Stimulated activated CD8-positive, alpha-beta memory T cell treated with anti-CD3 and anti-CD28 coated beads, Interleukin-15, amount 100 ng/mL, for 4 hours (primary cell): ENCODE measurements around the gene SLC19A2.

Source experiments
- DNase-seq, 2 donors: peaks; one replicate each; pipeline ENCODE4 v3.0.0-alpha.2; 2020; ENCODE audit warnings: low read depth in 2 of 2

SLC19A2 gene

GRCh38 chr1:169475806-169476387 is 9.8 kb downstream of the SLC19A2 start:
- DNase-seq: no peak

GRCh38 chr1:169474302-169474995 is 11.3 kb downstream of the SLC19A2 start:
- no peak for DNase-seq

GRCh38 chr1:169473347-169473746 is 12.4 kb downstream of the SLC19A2 start:
- DNase-seq: no peak

- DNase-seq: no peak
These were observed 13.0 kb downstream of the SLC19A2 start for GRCh38 chr1:169472738-169473137.

- no peak for DNase-seq
These were observed 16.8 kb downstream of the SLC19A2 start for GRCh38 chr1:169468982-169469381.

GRCh38 chr1:169466259-169467230 is 19.2 kb downstream of the SLC19A2 start:
- no peak for DNase-seq

GRCh38 chr1:169465281-169465680 is 20.5 kb downstream of the SLC19A2 start:
- DNase-seq: no peak

GRCh38 chr1:169462385-169462784 is 23.4 kb downstream of the SLC19A2 start:
- DNase-seq: no peak

GRCh38 chr1:169461390-169462000 is 24.2 kb downstream of the SLC19A2 start:
- DNase-seq: no peak

- no peak for DNase-seq
These were observed 25.4 kb downstream of the SLC19A2 start for GRCh38 chr1:169460191-169460833.

- no peak for DNase-seq
These were observed 28.3 kb downstream of the SLC19A2 start for GRCh38 chr1:169457443-169457842.

- DNase-seq: no peak
These were observed 29.7 kb downstream of the SLC19A2 start for GRCh38 chr1:169456029-169456428.

GRCh38 chr1:169452921-169453320 is 32.8 kb downstream of the SLC19A2 start:
- no peak for DNase-seq

GRCh38 chr1:169451218-169451824 is 34.4 kb downstream of the SLC19A2 start:
- DNase-seq: no peak

GRCh38 chr1:169443923-169444322 is 41.8 kb downstream of the SLC19A2 start:
- no peak for DNase-seq

GRCh38 chr1:169427081-169427641 is 58.6 kb downstream of the SLC19A2 start, which contains the start of gene CCDC181:
Gene CCDC181 (minus strand): TSS chr1:169427474. CDS start chr1:169424927, 2,547 bp downstream.
- peak; percentile 16 to 21 for DNase-seq

GRCh38 chr1:169426174-169426705 is 59.5 kb downstream of the SLC19A2 start:
- DNase-seq: no peak

GRCh38 chr1:169421309-169421708 is 64.4 kb downstream of the SLC19A2 start:
- DNase-seq: no peak

- DNase-seq: no peak
These were observed 70.8 kb downstream of the SLC19A2 start for GRCh38 chr1:169414952-169415351.
